ENCODE measurements around the gene PRKAG3.

DNA sequence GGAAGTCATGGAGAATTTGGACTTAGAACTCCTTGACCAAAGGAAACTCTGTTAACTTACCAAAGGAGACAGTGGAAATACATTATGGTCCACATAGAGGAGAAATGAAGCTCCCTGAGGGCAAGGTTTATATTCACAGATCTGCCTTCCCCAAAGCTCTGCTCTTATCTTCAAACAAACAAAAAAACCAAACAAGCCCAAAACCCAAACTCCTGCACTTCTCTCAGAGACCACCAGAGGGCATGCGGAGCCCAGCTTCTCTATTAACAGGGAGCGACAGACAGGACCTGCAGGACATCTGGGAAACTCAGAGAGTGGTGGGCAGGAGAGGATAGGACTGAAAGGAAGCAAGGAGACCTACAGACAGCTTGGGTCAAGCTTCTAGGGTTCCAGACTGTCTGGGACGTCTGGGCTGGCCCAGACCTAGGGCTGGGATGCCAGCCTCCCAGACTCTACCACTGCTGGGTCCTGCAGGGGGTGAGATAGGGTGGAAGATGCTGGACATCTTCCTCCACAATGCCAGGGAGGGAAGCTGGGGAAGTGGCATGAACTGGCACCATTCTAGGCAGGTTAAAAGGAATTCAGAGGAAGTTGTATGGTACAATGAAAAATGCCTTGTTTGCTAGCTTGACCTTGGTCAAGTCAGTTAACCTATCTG, 45.1 kb upstream of the PRKAG3 start:
- TF ChIP-seq, protein P1, sequence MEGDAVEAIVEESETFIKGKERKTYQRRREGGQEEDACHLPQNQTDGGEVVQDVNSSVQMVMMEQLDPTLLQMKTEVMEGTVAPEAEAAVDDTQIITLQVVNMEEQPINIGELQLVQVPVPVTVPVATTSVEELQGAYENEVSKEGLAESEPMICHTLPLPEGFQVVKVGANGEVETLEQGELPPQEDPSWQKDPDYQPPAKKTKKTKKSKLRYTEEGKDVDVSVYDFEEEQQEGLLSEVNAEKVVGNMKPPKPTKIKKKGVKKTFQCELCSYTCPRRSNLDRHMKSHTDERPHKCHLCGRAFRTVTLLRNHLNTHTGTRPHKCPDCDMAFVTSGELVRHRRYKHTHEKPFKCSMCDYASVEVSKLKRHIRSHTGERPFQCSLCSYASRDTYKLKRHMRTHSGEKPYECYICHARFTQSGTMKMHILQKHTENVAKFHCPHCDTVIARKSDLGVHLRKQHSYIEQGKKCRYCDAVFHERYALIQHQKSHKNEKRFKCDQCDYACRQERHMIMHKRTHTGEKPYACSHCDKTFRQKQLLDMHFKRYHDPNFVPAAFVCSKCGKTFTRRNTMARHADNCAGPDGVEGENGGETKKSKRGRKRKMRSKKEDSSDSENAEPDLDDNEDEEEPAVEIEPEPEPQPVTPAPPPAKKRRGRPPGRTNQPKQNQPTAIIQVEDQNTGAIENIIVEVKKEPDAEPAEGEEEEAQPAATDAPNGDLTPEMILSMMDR (IDR thresholded peaks at IDR 0.05) = peak in 3 of 4 experiments; percentile 85 to 93 (median 91)
- no peak for TF ChIP-seq POLR2A (IDR thresholded peaks at IDR 0.05)
